K562 (cell line): ENCODE results near the gene PI4K2A.

Experiments
- CTCF ChIP-seq, 3 experiments: IDR thresholded peaks in 2 of 3; conservative IDR thresholded peaks in 1 of 3; 2 replicates each; pipeline ENCODE4 v1.5.1; 2011 to 2012; ENCODE audit warnings: low read length in 3 of 3, mild to moderate bottlenecking in 3 of 3, control low read depth in 2 of 3, improper control_type of control experiment in 1 of 3, inconsistent platforms in 1 of 3, low read depth in 1 of 3, mixed read lengths in 1 of 3, moderate library complexity in 1 of 3; ENCODE audit not compliant: insufficient read depth in 2 of 3
- FUS ChIP-seq: fragments of 200-400 bp; formaldehyde crosslinking; optimal IDR thresholded peaks from 2 replicates; pipeline ENCODE3; 2017; ENCODE audit warnings: low read depth, low read length
- ILF3 ChIP-seq: fragments of 450-650 bp; IDR thresholded peaks from 2 replicates; pipeline ENCODE4 v1.6.1; 2018; ENCODE audit warnings: antibody characterized with exemption, mild to moderate bottlenecking, moderate library complexity, borderline replicate concordance
- NFIC ChIP-seq: fragments of 450-650 bp; IDR thresholded peaks from 2 replicates; pipeline ENCODE4 v1.6.1; 2017; ENCODE audit warnings: mild to moderate bottlenecking, inconsistent platforms
- NFRKB ChIP-seq: fragments of 450-650 bp; IDR thresholded peaks from 2 replicates; pipeline ENCODE4 v1.6.1; 2016; ENCODE audit warnings: low read depth
- ZNF407 ChIP-seq: fragments of 450-650 bp; IDR thresholded peaks from 2 replicates; pipeline ENCODE4 v1.6.1; 2016; ENCODE audit warnings: low read depth

GRCh38 chr10:97666992-97667391, 26.5 kb downstream of the PI4K2A start:
- TF ChIP-seq ILF3 (no peak), FUS (no peak), CTCF (IDR thresholded peaks at IDR 0.05 in 2 of 3, conservative IDR thresholded peaks at IDR 0.05 in 1 of 3; ENCODE audit: insufficient read depth in 2 of 3, low read depth in 1 of 3, low read length in 3 of 3) (no peak), NFRKB (no peak), NFIC (no peak), ZNF407 (no peak)
